Muscle of arm (tissue), 14 donors: ENCODE results near the gene CA10. TPM values are rescaled to one million over a fixed set of nuclear protein-coding genes. Genes with fewer than 3 reads are reported as not detected.

ENCODE experiments used
- DNase-seq: peaks from one replicate; pipeline ENCODE4 v3.0.0-alpha.2; 2013
- long read RNA-seq, 11 donors: transcript quantifications; one replicate each; lab custom pipeline, GENCODE V29; 2026
- polyA plus RNA-seq, 12 donors: library from polyadenylated mRNA; unstranded; fragments of 120-200 nt; gene quantifications; one replicate each; pipeline ENCODE4 v1.2.1, GENCODE V29; 2013; ENCODE audit not compliant: insufficient read length in 12 of 12

CA10 gene
- polyA plus RNA-seq = 1 to 10 TPM in 10 of 12 donors, not detected in 2; 2.4 to 9.5 (median 6.5) TPM
- long read RNA-seq, donor 1 = 0 reads
- long read RNA-seq, donor 2, partial matches to known transcripts = 0 of 3 reads
- long read RNA-seq, donor 2, other reads (novel, unspliced or antisense) = 0 of 3 reads
- long read RNA-seq, donor 3, partial matches to known transcripts = 0 of 1 reads
- long read RNA-seq, donor 3, other reads (novel, unspliced or antisense) = 0 of 1 reads
- long read RNA-seq, donor 4 = 0 reads
- long read RNA-seq, donor 5, partial matches to known transcripts = 0 of 2 reads
- long read RNA-seq, donor 5, other reads (novel, unspliced or antisense) = 0 of 2 reads
- long read RNA-seq, donor 6 = 0 reads
- long read RNA-seq, donor 7, partial matches to known transcripts = 0 of 1 reads
- long read RNA-seq, donor 7, other reads (novel, unspliced or antisense) = 0 of 1 reads
- long read RNA-seq, donor 8, partial matches to known transcripts = 0 of 1 reads
- long read RNA-seq, donor 8, other reads (novel, unspliced or antisense) = 0 of 1 reads
- long read RNA-seq, donor 9 = 0 reads
- long read RNA-seq, donor 10 = 0 reads
- long read RNA-seq, donor 11, partial matches to known transcripts = 0 of 1 reads
- long read RNA-seq, donor 11, other reads (novel, unspliced or antisense) = 0 of 1 reads

DNA sequence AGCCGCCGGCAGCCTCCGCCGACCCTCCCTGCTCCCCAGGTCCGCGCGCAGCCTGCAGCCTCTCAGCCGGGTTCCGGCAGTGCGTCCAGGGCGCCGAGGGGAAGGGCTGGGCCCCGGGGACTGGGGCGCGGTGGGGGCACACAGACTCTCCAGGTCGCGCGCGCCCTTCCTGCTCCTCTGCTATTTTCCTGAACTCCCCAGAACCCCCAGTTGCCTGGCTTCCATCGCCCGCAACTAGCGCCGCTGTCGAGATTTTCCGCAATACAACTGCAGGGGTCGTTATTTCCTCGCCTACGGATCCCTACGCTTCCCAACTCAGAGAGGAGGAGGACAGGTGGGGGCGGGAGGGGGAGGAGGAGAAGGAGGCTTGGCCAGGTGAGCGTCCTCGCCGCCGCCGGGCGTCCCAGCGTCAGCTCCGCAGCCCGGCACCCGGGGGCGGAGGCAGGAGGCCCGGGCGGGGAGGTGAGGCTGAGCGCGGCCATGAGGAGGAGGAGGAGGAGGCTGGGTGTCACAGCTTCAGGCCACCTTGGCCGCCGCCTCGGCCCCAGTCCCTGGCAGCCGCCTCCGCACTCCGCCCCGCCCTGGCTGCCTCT lies at the start of gene CA10:
TSS of gene CA10 (minus strand) at position 265 of the 593 bp plus-strand sequence.
- no peak for DNase-seq

GRCh38 chr17:52207796-52208195 lies 49.3 kb upstream of the CA10 start:
- no peak for DNase-seq

DNA sequence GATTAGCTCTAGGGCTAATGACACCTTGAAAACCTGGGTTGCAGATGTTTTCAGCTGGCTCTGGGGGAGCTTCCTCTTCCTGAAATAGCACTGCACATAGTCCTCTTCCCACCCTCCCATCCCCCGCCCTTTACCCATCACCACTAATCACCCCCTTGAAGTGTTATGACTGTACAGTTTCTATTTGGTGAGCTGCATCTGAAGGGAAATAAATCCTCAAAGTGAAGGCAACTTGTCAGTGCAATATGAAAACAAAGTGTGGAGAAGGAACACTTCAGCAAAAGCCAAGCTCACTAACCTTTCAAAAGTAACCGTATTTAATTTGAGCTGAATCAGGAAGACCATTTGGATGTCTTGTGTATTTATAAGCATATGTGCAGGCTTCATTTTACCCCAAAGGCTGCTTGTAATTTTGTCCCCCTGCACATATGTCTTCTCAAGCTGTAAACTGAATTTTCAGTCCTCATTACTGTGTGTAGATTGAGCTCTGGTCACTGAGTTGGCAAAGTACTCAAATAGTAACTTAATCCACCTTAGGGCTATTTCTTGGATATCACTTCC lies 44.1 kb upstream of the CA10 start:
- DNase-seq = no peak

- no peak for DNase-seq
Measured at GRCh38 chr17:52201767-52202519, 43.4 kb upstream of the CA10 start.

- peak; percentile 18 for DNase-seq
Measured at GRCh38 chr17:52191491-52191890, 33.0 kb upstream of the CA10 start.

- DNase-seq = no peak
Measured at GRCh38 chr17:52181782-52182181, 23.3 kb upstream of the CA10 start.

- DNase-seq = no peak
Measured at GRCh38 chr17:52178012-52178411, 19.5 kb upstream of the CA10 start.

GRCh38 chr17:52170963-52171572 lies 12.6 kb upstream of the CA10 start:
- peak; percentile 23 for DNase-seq

DNA sequence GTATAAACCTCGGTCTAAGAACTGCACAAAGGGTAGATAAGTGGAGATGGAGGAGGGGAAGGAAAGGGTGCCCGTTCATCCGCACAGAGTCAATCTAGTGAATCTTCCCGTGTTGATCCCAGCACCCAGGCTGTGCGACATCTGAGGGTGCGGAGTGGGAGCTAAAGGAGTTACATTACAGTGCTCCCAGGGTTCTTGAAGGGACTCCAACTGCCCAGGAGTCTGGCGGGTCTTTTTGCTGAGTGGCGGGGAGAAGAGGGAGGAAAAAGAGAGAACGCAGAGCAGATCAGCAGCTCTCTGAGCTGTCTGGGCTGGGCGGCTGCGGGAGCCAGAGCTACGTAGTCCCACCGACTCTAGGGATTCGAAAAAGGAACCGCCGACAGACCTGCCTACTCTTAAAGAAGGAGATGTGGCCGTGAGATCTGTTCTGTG lies 1.6 kb upstream of the CA10 start:
- DNase-seq = no peak

DNA sequence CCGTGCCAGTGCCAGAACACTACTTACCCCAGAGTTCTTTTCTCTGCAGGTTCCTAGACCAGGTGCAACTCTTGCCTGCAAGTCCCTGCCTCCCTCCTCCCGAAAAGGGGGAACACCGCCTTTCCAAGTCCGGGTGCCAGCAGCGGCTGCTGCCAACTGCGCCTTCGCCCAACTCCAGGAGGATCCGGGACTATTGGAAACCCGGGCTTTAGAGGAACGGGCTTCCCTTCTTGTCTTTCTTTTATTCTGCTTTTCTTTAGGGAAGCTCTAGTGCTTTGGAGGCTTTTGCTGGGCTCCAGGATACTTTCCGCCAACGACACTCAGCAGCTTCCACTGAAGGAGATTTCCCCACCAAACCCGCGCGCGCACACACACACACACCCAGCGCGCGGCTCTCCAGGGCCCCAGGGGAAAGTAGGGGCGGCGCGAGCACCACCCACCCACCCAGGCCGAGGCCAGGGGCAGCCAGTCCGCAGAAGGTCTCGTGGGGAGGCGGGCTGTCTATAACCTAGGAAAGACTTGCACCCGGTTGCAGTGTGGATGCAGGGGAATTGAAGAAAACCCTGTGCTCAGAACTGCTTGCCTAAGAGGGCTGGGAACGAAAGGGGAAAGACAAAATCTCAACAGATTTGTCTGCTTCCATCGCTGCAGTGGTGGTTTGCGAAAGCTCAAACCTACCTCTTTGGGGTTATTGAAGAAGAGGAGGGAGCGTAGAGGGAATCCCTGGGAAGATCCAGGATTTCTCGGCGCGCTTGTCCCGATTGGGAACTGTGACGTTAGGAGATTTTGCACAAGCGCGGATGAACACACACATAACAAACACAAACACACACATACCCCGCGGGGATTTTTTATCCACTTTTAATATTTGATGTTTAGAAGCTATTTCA lies 977 bp upstream of the CA10 start:
- no peak for DNase-seq

DNA sequence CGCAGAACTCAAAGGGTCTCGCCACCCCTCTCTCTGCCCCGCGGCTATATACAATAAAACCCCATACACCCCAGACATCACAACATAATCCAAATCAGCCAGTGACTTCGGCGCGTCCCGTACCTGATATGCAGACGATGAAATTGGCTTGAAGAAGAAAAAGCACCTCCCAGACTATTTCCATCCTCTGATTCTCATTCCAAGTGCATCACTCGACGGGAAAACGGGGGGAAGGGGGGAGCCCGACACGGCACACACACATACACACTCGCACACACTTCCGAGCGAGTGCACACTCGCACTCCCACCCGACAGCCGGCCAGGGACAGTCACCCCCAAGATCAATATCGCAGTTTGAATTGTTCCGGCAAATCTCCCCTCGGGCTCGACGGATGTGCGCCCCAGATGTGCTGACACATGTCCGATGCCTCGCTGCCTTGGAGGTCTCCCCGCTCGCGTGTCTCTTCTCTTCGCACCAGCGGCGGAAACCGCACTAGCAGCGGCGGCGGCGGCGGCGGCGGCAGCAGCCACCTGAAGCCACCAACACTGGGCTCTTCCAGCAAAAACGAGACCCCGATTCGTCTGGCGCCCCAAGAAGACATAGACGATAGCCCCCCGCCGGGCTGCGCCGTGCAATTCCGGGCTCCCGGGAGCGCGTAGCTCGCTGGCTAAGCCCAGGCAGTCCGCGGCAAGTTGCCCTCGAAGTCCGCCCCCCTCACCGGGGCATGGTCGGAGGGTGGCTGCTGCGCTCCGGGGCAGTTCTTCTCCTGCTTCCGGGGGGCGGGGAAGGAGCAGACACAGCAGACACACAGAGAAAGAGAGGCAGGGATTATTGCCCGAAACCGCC lies 688 bp downstream of the CA10 start:
- no peak for DNase-seq

DNA sequence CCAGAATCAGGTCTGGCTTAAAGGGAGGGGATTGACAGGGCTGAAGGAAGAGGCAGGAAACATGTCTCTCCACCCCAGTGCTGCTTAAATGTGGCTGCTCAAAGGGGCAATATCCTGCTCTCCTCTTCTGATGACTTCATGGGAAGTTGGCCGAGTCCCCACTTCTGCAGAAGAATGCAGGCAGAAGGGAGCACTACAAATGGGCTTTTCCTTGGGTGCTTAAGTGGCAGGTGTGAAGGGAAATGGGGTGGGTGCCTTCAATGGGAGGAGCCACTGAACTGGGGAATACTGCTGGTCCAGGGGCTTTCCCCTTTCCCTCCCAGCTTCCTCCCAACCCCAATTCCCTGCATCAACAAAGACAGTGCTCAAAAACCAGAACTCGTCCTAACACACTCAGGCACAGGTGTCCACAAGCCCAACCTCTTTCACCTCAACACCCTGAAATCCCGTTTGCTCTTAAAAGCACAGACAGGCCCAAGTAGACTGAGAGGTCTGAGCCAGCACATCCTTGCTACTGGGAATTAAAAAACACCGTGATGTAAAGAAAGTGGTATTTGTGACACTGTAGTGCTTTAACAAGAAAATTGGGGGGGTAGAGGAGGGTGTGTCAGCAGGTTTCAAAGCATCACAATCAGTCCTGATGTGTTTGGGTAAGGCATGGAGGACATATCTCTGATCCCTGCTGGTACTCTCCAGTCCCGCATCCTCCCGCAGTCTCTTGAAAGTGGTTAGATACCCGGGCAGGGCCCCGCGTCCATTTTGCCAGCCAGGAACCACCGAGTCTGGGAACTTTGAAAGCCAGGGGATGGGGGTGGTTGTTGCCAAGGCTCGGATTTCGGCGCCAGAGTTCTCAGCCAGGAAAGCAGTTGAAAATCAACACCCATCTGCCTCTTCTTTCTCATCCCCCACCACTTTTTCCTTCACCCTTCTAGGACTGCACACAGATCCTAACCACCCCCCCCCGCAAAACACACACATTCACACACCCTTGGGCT lies 1.6 kb downstream of the CA10 start:
- no peak for DNase-seq

GRCh38 chr17:52155301-52155700 lies 3.2 kb downstream of the CA10 start:
- no peak for DNase-seq

- no peak for DNase-seq
Measured at GRCh38 chr17:52154466-52154865, 4.0 kb downstream of the CA10 start.

GRCh38 chr17:52150935-52151334 lies 7.6 kb downstream of the CA10 start:
- no peak for DNase-seq

- DNase-seq = no peak
Measured at GRCh38 chr17:52149626-52150025, 8.9 kb downstream of the CA10 start.

DNA sequence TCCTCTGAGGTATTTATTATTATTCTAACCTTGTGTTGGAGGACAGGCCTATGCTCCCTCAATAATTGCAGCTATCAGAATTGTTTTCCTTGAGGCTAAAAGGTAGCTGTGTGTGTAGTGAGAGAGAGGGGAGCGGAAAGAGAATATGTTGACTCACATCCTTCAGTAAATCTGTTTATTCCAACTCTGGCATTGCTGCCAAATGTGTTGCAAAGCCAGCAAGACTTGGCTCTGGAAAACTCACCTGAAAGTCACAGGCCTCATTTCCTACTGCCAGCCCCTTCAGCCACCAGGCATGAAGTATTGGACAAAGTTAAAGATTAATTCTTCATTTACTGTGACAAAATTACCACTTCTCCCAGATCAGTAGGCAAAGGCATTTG lies 9.6 kb downstream of the CA10 start:
- DNase-seq = no peak
